HepG2 (cell line): ENCODE results near the gene PTGDR2. TPM values are rescaled to one million over a fixed set of nuclear protein-coding genes. Genes with fewer than 3 reads are reported as not detected.

ENCODE experiments used
- ATAC-seq: fragments of 200-7000 bp; cut with Tn5 transposase; 3 replicates; pipeline ENCODE4 v1.9.1; 2020; ENCODE audit warnings: mild to moderate bottlenecking, moderate library complexity
- BruUV-seq: library from RNA; stranded (reverse); fragments of 400-500 nt; replicated peaks from 2 replicates; lab custom pipeline; 2021; lab: Mats Ljungman, UMichigan
- CTCF ChIA-PET: fragments of 300-600 bp; formaldehyde crosslinking; extraction: SDS; loops from one replicate; lab custom pipeline; 2021; ENCODE audit warnings: low total read pairs, inconsistent platforms, low intra/inter-chr PET ratio; lab: Yijun Ruan, JAX
- POLR2A ChIA-PET: fragments of 350-600 bp; sonication (Branson Sonifier 250); formaldehyde crosslinking; loops from one replicate; lab custom pipeline; 2020; ENCODE audit warnings: antibody characterized with exemption, inconsistent platforms; lab: Yijun Ruan, JAX
- DNase-seq: peaks from one replicate; pipeline ENCODE4 v3.0.0-alpha.2; 2015; ENCODE audit warnings: low spot score
- FAIRE-seq: peaks from 3 replicates; lab custom pipeline; 2011; peaks lifted over from hg19 to GRCh38; lab: Jason Lieb, UNC
- H2AFZ ChIP-seq: one replicate; pipeline ENCODE4 v1.6.1; 2011; ENCODE audit warnings: low read length, inconsistent platforms
- H3K27ac ChIP-seq: fragments of 300-600 bp; 3 replicates; pipeline ENCODE4 v1.8.0; 2011; ENCODE audit warnings: mixed run types, mild to moderate bottlenecking, mixed read lengths, low read length, inconsistent platforms; ENCODE audit not compliant: insufficient read depth; ENCODE audit errors: extremely low read length
- H3K27me3 ChIP-seq, 2 experiments: fragments of 200-600 bp in 1 of 2; 2 replicates in 1 of 2; 3 replicates in 1 of 2; pipeline versions ENCODE4 v1.6.0 to v1.8.0; 2011; ENCODE audit warnings: low read length in 2 of 2, mild to moderate bottlenecking in 2 of 2, moderate library complexity in 2 of 2, inconsistent platforms in 1 of 2; ENCODE audit not compliant: insufficient read depth in 2 of 2, control insufficient read depth in 1 of 2
- H3K36me3 ChIP-seq, 2 experiments: fragments of 200-600 bp in 1 of 2; replicated peaks in 1 of 2; 2 replicates in 1 of 2; 3 replicates in 1 of 2; pipeline versions ENCODE4 v1.5.1 to v1.8.0; 2011; ENCODE audit warnings: low read length in 2 of 2, inconsistent platforms in 1 of 2; ENCODE audit not compliant: insufficient read depth in 2 of 2, control insufficient read depth in 1 of 2
- H3K4me1 ChIP-seq: 2 replicates; pipeline ENCODE4 v1.5.1; 2012; ENCODE audit warnings: low read length, inconsistent platforms; ENCODE audit not compliant: insufficient read depth
- H3K4me2 ChIP-seq: 2 replicates; pipeline ENCODE4 v1.6.0; 2011; ENCODE audit warnings: low read depth, low read length, inconsistent platforms
- H3K4me3 ChIP-seq, 3 experiments: fragments of 200-600 bp in 1 of 3; sonication (generic), shearing (Covaris generic) in 1 of 3; replicated peaks in 1 of 3; 2 replicates each; pipeline ENCODE4 v1.5.1; 2011 to 2016; ENCODE audit warnings: low read length in 3 of 3, inconsistent platforms in 2 of 3, low read depth in 2 of 3, mild to moderate bottlenecking in 2 of 3, control low read depth in 1 of 3, mixed read lengths in 1 of 3; ENCODE audit not compliant: insufficient read depth in 1 of 3
- H3K79me2 ChIP-seq: one replicate; pipeline ENCODE4 v1.6.1; 2011; ENCODE audit warnings: low read length, inconsistent platforms; ENCODE audit not compliant: insufficient read depth
- H3K9ac ChIP-seq: 2 replicates; pipeline ENCODE4 v1.6.0; 2011; ENCODE audit warnings: mild to moderate bottlenecking, low read depth, low read length, inconsistent platforms; ENCODE audit not compliant: insufficient read depth
- H3K9me3 ChIP-seq: 2 replicates; pipeline ENCODE4 v1.5.1; 2012; ENCODE audit warnings: mild to moderate bottlenecking, low read length
- H4K20me1 ChIP-seq: 2 replicates; pipeline ENCODE4 v1.6.0; 2011; ENCODE audit warnings: inconsistent platforms, mild to moderate bottlenecking, low read length, moderate library complexity; ENCODE audit not compliant: insufficient read depth
- HHEX ChIP-seq: IDR thresholded peaks from 2 replicates; pipeline ENCODE4 v1.6.1; 2016; ENCODE audit warnings: control low read depth
- POLR2G ChIP-seq: fragments of 200-400 bp; formaldehyde crosslinking; IDR thresholded peaks from 2 replicates; pipeline ENCODE4 v1.6.1; 2018; ENCODE audit warnings: mild to moderate bottlenecking, low read depth, low read length, moderate library complexity
- SNAPC2 ChIP-seq: sonication (generic); formaldehyde crosslinking; IDR thresholded peaks from 2 replicates; pipeline ENCODE4 v1.8.1; 2022; ENCODE audit warnings: mild to moderate bottlenecking, missing genetic modification reagents
- SP5 ChIP-seq: IDR thresholded peaks from 2 replicates; pipeline ENCODE4 v1.6.1; 2016; ENCODE audit warnings: low read depth, borderline replicate concordance
- ZNF615 ChIP-seq: sonication (generic); formaldehyde crosslinking; IDR thresholded peaks from 2 replicates; pipeline ENCODE4 v1.5.0; 2020; ENCODE audit warnings: mild to moderate bottlenecking, missing genetic modification reagents, borderline replicate concordance
- WGBS: methylation state at CpG from one replicate; pipeline ENCODE4 v1.1.6; 2017; ENCODE audit warnings: low lambda C conversion rate; 5-methylcytosine and 5-hydroxymethylcytosine counted together
- in situ Hi-C: cut with HindIII; loops from 2 replicates; pipeline ENCODE4 v1.10.0; 2017; ENCODE audit warnings: low pct_unique_long_range_greater_than_20kb; ENCODE audit not compliant: extremely low pct_ligation_motif_present
- intact Hi-C: fragments of 100-400 bp; cut with micrococcal nuclease; formaldehyde crosslinking; loops from one replicate; pipeline ENCODE4 v1.10.0; 2022; ENCODE audit not compliant: unreplicated experiment
- polyA plus RNA-seq, 8 experiments: library from polyadenylated mRNA; depleted of rRNA in 3 of 8; stranded (reverse) in 7 of 8; unstranded in 1 of 8; fragments of >200 nt; fragmentation: Illumina TruSeq in 4 of 8; extraction: Trizol in 4 of 8; gene quantifications; 2 replicates each; pipeline versions ENCODE4 v1.2.1 to v1.2.3, GENCODE V29; 2011 to 2016; ENCODE audit warnings: low read depth in 4 of 8, missing spikeins in 1 of 8, mixed read lengths in 1 of 8; ENCODE audit not compliant: insufficient read depth in 1 of 8
- total RNA-seq, 5 experiments: library from RNA; depleted of rRNA; stranded (reverse); fragments of >200 nt; fragmentation: Illumina TruSeq; extraction: Trizol; gene quantifications; 2 replicates each; pipeline ENCODE4 v1.2.3, GENCODE V29; 2016; ENCODE audit warnings: low read depth in 1 of 5
- TF ChIP-seq, protein P1 (sequence below): sonication (generic); formaldehyde crosslinking; IDR thresholded peaks from 2 replicates; pipeline ENCODE4 v1.4.0; 2020; ENCODE audit warnings: mild to moderate bottlenecking, missing genetic modification reagents
- TF ChIP-seq, protein P2 (sequence below): sonication (generic); formaldehyde crosslinking; IDR thresholded peaks from 2 replicates; pipeline ENCODE4 v1.4.0; 2020; ENCODE audit warnings: low read depth, mild to moderate bottlenecking, missing genetic modification reagents

Gene PTGDR2
- total and polyA plus RNA-seq, 2 of the 13 experiments (the other 11 are each of a cell fraction or from before 2014, with no cell fraction given): 1.9 to 2.5 TPM

DNA sequence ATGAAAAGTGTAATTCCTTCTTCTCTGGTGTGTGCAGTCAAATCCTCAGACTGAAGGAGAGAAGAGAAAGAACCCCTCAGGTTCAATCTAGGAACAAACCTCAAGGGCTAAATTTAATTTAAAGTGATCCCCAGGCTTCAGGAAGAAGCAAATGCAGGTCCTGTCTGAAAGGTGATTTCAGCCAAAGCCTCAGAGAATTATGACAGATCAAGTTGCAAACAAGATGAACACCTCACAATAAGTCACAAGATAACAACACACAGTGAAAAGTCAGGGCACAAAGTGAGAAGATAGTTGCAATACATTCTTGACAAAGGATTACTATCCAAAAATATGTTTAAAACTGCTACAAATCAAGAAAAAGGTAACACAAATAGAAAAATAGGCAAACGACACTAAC lies 23.4 kb upstream of the PTGDR2 start:
- in situ Hi-C loops: no loop called here
- Histone ChIP-seq H3K27me3 (no peaks in the 10 kb centered on the region), H2AFZ (no peak overlapping the region), H3K36me3 (peaks cover 0 to 1% of the 10 kb centered on the region in 2 experiments; a peak in 1 of 5 replicates), H3K79me2 (no peaks in the 10 kb centered on the region), H3K4me2 (no peak overlapping the region), H3K27ac (no peak overlapping the region), H3K9me3 (no peaks in the 10 kb centered on the region), H4K20me1 (0 out of 2 replicates have a peak, but pooled peaks cover 3% of the 10 kb centered on the region), H3K4me3 (no peak overlapping the region), H3K9ac (no peak overlapping the region), H3K4me1 (peaks cover 26% of the 10 kb centered on the region)
- ATAC-seq (no peak), FAIRE-seq (no peak), DNase-seq (no peak)
- BruUV-seq: no TSS peak
- CTCF ChIA-PET: no interaction called here
- intact Hi-C loops: no loop called here
- POLR2A ChIA-PET: no interaction called here
- TF ChIP-seq, protein P1, sequence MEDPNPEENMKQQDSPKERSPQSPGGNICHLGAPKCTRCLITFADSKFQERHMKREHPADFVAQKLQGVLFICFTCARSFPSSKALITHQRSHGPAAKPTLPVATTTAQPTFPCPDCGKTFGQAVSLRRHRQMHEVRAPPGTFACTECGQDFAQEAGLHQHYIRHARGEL (CRISPR knock-in tag): no peak
- TF ChIP-seq SP5 (CRISPR knock-in tag) (no peak), POLR2G (no peak), SNAPC2 (no peak)
- 100% methylated on average over 1 of the region's 1 CpG for WGBS

DNA sequence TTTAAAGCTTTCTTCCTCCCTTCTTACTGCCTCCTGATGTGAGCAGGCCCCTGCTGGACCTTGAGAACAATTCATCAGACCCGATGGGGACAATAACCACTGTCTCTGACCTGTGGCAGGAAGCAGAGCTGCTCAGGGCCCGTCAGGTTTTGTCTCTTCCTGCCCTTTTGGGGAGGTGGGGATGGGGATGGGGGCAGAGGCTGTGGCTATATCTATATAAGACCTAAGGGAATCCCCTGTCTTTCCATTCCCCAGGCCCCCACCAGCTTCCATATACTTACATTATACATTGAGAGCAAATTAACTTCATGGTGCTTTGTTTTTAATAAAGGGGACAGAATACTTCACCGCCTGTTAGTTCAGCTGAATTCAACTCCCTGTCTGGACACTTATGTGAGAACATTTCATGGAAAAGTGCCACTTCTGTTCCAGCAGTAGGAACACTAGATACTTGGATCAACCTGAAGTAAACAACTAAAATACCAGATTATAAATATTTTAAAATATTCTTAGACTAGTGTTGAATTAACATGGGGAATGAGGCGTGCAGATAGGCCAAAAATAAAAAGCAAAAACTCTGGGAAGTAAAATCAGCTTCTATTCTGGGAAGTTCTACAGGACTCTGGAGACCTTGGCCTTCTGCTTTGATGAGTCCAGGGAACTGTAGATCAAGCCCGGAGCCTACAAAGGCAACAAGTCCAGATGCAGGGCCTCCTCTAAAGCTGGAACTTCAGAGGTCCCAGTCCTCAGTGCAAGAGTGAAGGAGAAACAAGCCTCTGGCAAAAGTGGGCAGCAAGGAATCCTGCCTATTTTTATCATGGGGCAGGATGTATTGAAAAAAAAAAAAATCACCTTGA lies 22.7 kb upstream of the PTGDR2 start:
- BruUV-seq: no TSS peak
- intact Hi-C loops: no loop called here
- no peak for DNase-seq
- Histone ChIP-seq H3K9ac (no peak overlapping the region), H3K27me3 (no peaks in the 10 kb centered on the region), H3K9me3 (no peaks in the 10 kb centered on the region), H4K20me1 (0 out of 2 replicates have a peak, but pooled peaks cover 3% of the 10 kb centered on the region), H3K4me3 (no peak overlapping the region), H3K36me3 (peaks cover 0 to 1% of the 10 kb centered on the region in 2 experiments; a peak in 1 of 5 replicates), H2AFZ (no peak overlapping the region), H3K4me1 (peaks cover 32% of the 10 kb centered on the region), H3K27ac (no peak overlapping the region), H3K4me2 (no peak overlapping the region), H3K79me2 (no peaks in the 10 kb centered on the region)
- POLR2A ChIA-PET: no interaction called here
- FAIRE-seq: no peak
- in situ Hi-C loops: no loop called here
- no peak for ATAC-seq
- no peak for TF ChIP-seq ZNF615
- TF ChIP-seq, protein P2, sequence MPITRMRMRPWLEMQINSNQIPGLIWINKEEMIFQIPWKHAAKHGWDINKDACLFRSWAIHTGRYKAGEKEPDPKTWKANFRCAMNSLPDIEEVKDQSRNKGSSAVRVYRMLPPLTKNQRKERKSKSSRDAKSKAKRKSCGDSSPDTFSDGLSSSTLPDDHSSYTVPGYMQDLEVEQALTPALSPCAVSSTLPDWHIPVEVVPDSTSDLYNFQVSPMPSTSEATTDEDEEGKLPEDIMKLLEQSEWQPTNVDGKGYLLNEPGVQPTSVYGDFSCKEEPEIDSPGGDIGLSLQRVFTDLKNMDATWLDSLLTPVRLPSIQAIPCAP (CRISPR knock-in tag): no peak
- TF ChIP-seq HHEX (CRISPR knock-in tag): no peak
- CTCF ChIA-PET: no interaction called here
- 91% methylated on average over 5 of the region's 5 CpGs for WGBS
